ENCODE measurements around the gene AGAP2. TPM values are rescaled to one million over a fixed set of nuclear protein-coding genes. Genes with fewer than 3 reads are reported as not detected.

AGAP2 gene
- total and polyA plus RNA-seq, 2 of the 13 experiments (the other 11 are each of a cell fraction or from before 2014, with no cell fraction given), result 0.38 to 0.45 TPM

DNA sequence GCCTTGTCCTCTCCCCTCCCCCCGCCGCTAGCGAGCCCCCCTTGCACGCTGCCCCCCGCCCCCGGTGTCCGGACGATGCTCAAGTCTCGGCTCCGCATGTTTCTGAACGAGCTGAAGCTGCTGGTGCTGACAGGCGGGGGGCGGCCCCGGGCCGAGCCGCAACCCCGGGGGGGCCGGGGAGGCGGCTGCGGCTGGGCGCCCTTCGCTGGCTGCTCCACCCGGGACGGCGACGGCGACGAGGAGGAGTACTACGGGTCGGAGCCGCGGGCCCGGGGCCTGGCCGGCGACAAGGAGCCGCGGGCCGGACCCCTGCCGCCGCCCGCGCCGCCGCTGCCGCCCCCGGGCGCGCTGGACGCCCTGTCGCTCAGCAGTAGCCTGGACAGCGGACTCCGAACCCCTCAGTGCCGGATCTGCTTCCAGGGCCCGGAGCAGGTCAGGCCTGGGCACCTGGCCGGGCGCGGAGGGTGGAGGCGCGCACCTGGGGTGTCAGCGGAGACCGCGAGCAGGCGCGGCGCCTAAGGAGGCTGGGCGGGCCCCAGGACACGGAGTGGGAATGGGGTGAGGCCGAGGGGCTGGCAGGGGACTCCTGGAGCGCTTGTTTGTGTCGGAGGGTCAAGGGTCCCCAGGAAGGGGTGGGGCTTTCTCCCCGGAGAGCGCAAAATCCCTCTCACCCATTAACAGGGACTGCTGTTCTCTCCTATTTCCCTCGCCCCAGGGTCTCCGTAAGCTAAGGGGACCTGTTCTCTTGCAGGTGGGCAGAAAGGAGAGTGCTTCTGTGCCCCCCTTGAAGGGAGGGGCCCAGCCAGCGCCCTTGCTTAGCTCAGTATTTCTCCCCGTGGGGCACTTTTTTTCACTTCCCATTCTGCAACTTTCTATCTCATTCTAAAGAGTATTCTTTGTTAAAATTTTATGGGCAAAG is 17.2 kb upstream of the AGAP2 start (continued):
- TF ChIP-seq, protein P1, sequence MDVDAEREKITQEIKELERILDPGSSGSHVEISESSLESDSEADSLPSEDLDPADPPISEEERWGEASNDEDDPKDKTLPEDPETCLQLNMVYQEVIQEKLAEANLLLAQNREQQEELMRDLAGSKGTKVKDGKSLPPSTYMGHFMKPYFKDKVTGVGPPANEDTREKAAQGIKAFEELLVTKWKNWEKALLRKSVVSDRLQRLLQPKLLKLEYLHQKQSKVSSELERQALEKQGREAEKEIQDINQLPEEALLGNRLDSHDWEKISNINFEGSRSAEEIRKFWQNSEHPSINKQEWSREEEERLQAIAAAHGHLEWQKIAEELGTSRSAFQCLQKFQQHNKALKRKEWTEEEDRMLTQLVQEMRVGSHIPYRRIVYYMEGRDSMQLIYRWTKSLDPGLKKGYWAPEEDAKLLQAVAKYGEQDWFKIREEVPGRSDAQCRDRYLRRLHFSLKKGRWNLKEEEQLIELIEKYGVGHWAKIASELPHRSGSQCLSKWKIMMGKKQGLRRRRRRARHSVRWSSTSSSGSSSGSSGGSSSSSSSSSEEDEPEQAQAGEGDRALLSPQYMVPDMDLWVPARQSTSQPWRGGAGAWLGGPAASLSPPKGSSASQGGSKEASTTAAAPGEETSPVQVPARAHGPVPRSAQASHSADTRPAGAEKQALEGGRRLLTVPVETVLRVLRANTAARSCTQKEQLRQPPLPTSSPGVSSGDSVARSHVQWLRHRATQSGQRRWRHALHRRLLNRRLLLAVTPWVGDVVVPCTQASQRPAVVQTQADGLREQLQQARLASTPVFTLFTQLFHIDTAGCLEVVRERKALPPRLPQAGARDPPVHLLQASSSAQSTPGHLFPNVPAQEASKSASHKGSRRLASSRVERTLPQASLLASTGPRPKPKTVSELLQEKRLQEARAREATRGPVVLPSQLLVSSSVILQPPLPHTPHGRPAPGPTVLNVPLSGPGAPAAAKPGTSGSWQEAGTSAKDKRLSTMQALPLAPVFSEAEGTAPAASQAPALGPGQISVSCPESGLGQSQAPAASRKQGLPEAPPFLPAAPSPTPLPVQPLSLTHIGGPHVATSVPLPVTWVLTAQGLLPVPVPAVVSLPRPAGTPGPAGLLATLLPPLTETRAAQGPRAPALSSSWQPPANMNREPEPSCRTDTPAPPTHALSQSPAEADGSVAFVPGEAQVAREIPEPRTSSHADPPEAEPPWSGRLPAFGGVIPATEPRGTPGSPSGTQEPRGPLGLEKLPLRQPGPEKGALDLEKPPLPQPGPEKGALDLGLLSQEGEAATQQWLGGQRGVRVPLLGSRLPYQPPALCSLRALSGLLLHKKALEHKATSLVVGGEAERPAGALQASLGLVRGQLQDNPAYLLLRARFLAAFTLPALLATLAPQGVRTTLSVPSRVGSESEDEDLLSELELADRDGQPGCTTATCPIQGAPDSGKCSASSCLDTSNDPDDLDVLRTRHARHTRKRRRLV (CRISPR knock-in tag; IDR thresholded peaks at IDR 0.05), result no peak
- TF ChIP-seq, protein P2, sequence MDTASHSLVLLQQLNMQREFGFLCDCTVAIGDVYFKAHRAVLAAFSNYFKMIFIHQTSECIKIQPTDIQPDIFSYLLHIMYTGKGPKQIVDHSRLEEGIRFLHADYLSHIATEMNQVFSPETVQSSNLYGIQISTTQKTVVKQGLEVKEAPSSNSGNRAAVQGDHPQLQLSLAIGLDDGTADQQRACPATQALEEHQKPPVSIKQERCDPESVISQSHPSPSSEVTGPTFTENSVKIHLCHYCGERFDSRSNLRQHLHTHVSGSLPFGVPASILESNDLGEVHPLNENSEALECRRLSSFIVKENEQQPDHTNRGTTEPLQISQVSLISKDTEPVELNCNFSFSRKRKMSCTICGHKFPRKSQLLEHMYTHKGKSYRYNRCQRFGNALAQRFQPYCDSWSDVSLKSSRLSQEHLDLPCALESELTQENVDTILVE (CRISPR knock-in tag; IDR thresholded peaks at IDR 0.05), result peak; percentile 21; the same call in 1 of the 2 replicates
- TF ChIP-seq YEATS4 (CRISPR knock-in tag; IDR thresholded peaks at IDR 0.05; ENCODE audit: borderline replicate concordance) (peak; percentile 57), FOXP1 (IDR thresholded peaks at IDR 0.05) (no peak), FOXP1 (CRISPR knock-in tag; IDR thresholded peaks at IDR 0.05) (0 out of 2 replicates have a peak, but pooled peaks have one; percentile 13), GATAD1 (CRISPR knock-in tag; IDR thresholded peaks at IDR 0.05) (0 out of 2 replicates have a peak, but pooled peaks have one; percentile 32), MBNL3 (CRISPR knock-in tag; conservative IDR thresholded peaks at IDR 0.05) (no peak), DNMT3B (CRISPR knock-in tag; conservative IDR thresholded peaks at IDR 0.05) (no peak), ZNF737 (CRISPR knock-in tag; IDR thresholded peaks at IDR 0.05; ENCODE audit: borderline replicate concordance) (0 out of 2 replicates have a peak, but pooled peaks have one; percentile 33), NR2F2 (IDR thresholded peaks at IDR 0.05; ENCODE audit: borderline replicate concordance, low read depth) (peak; percentile 55; the same call in 1 of the 2 replicates), DNMT1 (CRISPR knock-in tag; IDR thresholded peaks at IDR 0.05) (no peak), TMF1 (CRISPR knock-in tag; IDR thresholded peaks at IDR 0.05; ENCODE audit: low read depth) (no peak), ZNF441 (CRISPR knock-in tag; IDR thresholded peaks at IDR 0.05; ENCODE audit: borderline replicate concordance) (peak; percentile 21; the same call in 1 of the 2 replicates)
- TF ChIP-seq, protein P3, sequence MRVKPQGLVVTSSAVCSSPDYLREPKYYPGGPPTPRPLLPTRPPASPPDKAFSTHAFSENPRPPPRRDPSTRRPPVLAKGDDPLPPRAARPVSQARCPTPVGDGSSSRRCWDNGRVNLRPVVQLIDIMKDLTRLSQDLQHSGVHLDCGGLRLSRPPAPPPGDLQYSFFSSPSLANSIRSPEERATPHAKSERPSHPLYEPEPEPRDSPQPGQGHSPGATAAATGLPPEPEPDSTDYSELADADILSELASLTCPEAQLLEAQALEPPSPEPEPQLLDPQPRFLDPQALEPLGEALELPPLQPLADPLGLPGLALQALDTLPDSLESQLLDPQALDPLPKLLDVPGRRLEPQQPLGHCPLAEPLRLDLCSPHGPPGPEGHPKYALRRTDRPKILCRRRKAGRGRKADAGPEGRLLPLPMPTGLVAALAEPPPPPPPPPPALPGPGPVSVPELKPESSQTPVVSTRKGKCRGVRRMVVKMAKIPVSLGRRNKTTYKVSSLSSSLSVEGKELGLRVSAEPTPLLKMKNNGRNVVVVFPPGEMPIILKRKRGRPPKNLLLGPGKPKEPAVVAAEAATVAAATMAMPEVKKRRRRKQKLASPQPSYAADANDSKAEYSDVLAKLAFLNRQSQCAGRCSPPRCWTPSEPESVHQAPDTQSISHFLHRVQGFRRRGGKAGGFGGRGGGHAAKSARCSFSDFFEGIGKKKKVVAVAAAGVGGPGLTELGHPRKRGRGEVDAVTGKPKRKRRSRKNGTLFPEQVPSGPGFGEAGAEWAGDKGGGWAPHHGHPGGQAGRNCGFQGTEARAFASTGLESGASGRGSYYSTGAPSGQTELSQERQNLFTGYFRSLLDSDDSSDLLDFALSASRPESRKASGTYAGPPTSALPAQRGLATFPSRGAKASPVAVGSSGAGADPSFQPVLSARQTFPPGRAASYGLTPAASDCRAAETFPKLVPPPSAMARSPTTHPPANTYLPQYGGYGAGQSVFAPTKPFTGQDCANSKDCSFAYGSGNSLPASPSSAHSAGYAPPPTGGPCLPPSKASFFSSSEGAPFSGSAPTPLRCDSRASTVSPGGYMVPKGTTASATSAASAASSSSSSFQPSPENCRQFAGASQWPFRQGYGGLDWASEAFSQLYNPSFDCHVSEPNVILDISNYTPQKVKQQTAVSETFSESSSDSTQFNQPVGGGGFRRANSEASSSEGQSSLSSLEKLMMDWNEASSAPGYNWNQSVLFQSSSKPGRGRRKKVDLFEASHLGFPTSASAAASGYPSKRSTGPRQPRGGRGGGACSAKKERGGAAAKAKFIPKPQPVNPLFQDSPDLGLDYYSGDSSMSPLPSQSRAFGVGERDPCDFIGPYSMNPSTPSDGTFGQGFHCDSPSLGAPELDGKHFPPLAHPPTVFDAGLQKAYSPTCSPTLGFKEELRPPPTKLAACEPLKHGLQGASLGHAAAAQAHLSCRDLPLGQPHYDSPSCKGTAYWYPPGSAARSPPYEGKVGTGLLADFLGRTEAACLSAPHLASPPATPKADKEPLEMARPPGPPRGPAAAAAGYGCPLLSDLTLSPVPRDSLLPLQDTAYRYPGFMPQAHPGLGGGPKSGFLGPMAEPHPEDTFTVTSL (CRISPR knock-in tag; IDR thresholded peaks at IDR 0.05; ENCODE audit: borderline replicate concordance), result no peak
- TF ChIP-seq, protein P4, sequence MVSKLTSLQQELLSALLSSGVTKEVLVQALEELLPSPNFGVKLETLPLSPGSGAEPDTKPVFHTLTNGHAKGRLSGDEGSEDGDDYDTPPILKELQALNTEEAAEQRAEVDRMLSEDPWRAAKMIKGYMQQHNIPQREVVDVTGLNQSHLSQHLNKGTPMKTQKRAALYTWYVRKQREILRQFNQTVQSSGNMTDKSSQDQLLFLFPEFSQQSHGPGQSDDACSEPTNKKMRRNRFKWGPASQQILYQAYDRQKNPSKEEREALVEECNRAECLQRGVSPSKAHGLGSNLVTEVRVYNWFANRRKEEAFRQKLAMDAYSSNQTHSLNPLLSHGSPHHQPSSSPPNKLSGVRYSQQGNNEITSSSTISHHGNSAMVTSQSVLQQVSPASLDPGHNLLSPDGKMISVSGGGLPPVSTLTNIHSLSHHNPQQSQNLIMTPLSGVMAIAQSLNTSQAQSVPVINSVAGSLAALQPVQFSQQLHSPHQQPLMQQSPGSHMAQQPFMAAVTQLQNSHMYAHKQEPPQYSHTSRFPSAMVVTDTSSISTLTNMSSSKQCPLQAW (CRISPR knock-in tag; IDR thresholded peaks at IDR 0.05), result peak; percentile 61; the same call in 1 of the 2 replicates
